GM12875 (cell line): ENCODE data around the gene TEX101.

Experiments used
- H3K4me3 ChIP-seq: one replicate; pipeline ENCODE4 v1.5.1; 2011; ENCODE audit warnings: low read depth, low read length, control low read depth
- CTCF ChIP-seq: IDR thresholded peaks from 2 replicates; pipeline ENCODE4 v1.5.1; 2011; ENCODE audit warnings: low read depth, mild to moderate bottlenecking, control low read depth, inconsistent platforms, low read length, moderate library complexity, borderline replicate concordance; ENCODE audit not compliant: insufficient read depth

The TEX101 gene

GRCh38 chr19:43464134-43464775, 49.6 kb downstream of the TEX101 start:
- H3K4me3 ChIP-seq: peak overlapping the region; percentile 60
- TF ChIP-seq CTCF: no peak

- no peak within 1 kb of the TSS for H3K4me3 ChIP-seq
- no peak for TF ChIP-seq CTCF
These were observed 50.9 kb downstream of the TEX101 start, which contains the start of gene LYPD3 for GRCh38 chr19:43465468-43466120. TSS of gene LYPD3 (minus strand) at chr19:43465608. CDS start at chr19:43465571, 37 bp downstream.

GRCh38 chr19:43466793-43467192, 52.1 kb downstream of the TEX101 start:
- TF ChIP-seq CTCF: no peak
- H3K4me3 ChIP-seq: no peak overlapping the region

- no peak overlapping the region for H3K4me3 ChIP-seq
- no peak for TF ChIP-seq CTCF
These were observed 52.6 kb downstream of the TEX101 start for GRCh38 chr19:43467276-43467675.

- no peak for TF ChIP-seq CTCF
- no peak overlapping the region for H3K4me3 ChIP-seq
These were observed 53.0 kb downstream of the TEX101 start for GRCh38 chr19:43467730-43468129.
